ENCODE results near the gene CYSTM1.
"Not testable (repeated sequence)": the region's sequence is repeated elsewhere in the genome, so short reads cannot be mapped to it uniquely, and the experiment has no call there.

Gene CYSTM1

DNA sequence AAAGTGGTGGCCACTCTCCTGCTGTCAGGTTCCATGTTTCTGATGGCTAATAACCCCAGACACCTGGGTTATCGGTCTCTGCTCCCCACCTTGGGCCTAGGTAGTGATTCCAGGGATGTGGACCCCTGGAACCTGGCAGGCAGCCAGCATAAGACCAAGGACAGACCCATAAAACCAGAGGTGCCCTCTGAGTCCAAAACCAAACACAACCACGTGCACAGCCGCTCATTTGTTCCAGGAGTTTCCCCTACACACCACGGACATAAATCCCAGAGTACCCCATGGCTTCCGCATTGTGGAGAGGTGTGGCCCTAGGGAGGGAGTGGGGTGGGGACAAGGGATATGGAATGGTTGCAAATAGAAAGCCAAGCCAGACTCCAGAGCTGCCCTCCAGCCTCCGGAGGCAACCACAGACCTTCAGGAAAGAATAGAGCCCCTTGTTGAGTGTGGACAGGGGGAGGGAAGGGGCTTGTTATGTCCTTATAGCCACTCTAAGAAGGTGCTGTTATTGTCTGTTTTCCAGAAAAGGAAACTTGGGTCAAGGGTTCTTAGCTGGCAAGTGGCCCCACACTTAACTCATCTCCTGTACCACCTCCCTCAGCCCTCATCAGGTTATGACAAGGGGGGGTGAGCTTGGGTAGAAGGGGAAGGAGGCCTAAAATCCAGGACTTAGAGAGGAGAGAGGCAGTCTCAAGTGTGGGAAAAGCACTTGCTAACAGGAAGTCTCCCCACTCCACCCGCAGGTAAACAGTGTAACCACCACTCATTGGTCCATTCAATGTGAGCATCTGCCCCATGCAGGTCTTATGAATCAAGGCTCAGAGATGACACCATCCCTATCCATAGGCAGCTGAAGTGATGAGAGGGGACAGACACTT lies 23.6 kb upstream of the CYSTM1 start:
- DNase-seq, result no peak

DNA sequence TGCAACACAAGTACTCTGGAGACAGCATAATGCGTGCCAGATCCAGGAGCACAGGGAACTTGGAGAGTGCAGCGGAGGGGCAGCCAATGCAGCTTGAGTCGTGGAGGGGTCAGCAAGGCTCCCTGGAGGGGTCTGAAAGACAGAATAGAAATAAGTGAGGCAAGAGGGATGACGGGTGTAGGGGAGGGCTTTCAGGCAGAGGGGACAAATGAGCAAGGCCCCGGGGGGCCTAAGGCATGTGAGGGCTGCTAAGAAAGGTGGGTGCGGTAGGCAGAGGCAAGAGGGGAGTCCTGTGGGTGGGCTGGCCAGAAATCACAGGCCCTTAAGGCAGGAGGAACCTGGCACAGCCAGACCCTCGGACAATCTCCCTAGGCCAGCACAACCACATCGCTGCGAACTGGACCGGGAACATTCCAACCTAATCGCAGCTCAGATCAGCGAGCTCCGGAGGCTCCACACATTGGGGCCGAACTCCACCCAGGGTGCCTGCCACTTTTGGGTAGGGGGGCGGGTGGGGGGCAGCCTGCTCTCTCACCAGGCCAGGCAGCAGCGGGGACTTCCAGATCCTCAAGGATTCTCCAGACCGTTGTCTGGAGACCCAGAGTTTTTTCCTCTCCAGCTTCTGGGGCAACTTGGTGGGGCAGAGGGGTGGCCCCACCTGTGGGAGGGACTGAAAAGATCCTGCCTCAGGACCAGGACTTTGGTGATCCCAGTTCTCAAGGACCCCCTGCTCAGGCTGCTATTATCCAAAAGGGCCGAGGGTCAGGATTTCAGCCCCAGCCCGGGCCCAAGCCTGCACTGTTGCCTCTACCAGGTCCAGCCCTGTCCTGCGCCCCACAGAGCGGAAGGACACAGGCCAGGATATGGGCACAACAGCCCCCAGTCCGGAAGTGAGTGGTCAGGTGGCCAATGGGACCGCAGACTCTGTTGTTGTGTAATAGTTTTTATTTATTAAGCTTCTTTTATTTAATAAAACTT lies 22.7 kb upstream of the CYSTM1 start:
- DNase-seq, result no peak

DNA sequence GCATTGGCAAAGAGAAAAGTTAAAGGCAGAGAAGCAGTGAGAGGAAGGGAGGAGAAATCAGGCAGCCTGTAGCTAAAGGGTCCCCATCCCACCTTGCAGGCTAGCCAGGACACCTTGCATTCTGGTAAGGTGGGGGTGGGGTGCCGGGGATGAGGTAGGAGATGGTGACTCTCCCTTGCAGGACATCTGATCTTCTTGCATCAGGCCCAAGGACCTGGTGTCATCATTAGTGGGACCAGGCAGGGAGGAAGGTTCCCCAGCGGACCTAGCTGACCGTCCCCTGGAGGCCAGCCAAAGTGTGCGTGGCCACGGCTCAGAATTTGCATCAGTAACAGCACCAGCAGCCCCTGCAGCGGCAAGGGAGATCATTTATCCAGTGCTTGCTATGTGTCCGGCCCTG lies 21.7 kb upstream of the CYSTM1 start:
- no peak for DNase-seq

DNA sequence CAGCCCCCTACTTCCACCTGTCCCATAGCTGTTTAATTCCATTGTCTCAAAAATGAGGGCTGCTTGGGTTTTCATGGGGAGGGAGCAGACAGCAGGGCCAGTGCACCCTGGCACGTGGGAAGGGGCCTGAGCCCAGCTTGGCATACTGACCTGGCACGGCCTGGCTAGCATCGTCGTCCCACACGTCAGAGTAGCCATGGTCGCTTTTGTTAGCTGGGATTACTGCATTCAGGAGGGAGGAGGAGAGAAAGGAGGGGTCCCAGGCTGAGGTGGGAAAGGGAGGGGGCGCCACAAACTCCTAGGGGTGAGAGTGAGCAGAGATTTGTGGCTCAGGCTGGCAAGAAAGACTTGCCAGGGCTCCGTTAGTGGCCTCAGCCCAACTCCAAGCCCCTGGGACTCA lies 21.1 kb upstream of the CYSTM1 start:
- DNase-seq, result no peak

DNA sequence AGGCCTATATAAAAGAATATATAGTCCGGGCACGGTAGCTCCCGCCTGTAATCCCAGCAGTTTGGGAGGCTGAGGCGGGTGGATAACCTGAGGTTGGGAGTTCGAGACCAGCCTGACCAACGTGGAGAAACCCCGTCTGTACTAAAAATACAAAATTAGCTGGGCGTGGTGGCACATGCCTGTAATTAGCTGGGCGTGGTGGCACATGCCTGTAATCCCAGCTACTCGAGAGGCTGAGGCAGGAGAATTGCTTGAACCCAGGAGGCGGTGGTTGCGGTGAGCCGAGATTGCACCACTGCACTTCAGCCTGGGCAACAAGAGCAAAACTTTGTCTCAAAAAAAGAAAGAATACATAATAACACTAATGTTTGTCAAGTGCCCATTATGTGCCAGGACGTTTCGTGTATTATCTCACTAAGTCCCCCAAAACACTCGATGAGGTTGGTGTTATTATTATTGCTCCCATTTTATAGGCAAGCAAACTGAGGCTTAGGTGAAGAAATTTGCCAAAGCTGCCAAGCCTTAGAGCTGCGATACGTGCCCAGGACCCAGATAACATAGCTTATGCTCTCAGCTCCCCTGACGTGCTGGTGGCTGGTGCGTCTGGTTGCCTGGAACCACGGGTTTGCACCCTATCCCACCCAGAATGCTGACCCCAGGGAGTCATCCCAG lies 20.1 kb upstream of the CYSTM1 start:
- DNase-seq, result not testable (repeated sequence)

DNA sequence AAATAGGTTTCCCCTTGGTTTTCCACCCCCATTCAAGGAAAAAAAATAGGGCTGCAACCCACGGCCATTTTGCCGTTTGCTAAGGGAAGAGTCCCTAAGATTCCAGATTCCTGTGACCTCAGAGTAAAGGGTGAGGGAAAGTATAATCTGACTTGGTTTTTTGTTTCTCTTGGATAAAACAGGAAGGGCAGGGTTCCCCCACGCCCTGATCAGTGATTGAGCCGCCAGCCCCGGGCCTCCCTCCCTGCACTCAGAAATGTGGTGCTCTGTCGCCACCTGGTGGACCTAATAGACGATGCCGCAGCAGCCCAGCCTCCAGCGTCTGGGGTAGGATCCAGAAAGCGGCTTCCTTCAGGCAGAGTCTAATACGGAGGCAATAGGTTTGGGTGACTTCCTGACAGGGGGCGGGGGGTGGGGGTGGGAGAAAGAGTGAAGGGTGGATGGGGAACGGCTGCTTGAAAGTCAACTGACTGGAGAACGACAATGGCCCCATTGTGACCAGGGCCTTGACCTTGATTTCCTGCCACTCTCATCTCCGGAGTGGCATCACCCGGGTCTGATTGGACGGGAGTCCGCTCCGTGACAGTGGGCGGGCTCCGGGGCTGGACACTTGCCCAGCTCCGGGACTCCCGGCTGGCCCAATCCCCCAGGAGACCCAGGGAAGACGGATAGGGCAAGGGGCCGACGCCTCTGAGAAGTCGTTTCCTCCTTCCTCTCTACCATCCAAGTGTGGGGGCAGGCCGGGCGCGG lies 17.8 kb upstream of the CYSTM1 start:
- DNase-seq, result peak; percentile 86

DNA sequence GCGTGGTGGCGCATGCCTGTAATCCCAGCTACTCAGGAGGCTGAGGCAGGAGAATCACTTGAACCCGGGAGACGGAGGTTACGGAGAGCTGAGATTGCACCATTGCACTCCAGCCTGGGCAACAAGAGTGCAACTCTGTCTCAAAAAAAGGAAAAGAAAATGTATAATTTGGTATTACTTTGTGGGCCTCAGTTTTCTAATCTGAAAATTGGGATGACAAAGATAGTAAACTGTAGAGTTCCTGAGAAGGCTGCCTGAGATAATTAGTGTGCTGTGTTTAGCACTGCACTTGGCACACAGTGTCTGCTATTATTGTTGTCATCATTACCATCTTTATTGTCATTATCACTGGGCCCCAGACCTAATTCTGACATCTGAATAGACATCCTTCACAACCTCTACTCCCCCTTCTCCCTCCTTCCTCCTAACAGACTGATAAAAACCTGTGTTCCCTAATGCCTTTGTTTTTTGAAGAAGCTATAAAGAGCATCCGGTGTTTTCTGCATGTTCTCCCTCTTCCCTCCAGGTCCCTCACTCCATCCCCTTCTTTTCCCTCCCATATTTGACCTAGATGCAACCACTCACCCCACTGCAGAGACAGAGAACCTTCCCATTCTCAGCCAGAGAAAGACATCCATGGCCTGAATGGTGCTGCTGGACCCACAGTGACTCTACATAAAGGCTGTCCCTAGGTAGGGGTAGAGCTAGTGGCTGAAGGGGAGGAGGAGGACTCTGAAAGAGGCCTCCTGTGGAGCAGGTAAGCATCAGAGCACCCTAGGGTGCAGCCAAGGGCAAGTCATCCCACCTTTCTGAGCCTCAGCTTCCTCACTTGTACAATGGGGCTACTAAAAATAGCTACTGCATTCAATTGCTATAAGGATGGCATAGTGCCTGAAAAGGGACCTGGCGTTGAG lies 15.7 kb upstream of the CYSTM1 start:
- no peak for DNase-seq

DNA sequence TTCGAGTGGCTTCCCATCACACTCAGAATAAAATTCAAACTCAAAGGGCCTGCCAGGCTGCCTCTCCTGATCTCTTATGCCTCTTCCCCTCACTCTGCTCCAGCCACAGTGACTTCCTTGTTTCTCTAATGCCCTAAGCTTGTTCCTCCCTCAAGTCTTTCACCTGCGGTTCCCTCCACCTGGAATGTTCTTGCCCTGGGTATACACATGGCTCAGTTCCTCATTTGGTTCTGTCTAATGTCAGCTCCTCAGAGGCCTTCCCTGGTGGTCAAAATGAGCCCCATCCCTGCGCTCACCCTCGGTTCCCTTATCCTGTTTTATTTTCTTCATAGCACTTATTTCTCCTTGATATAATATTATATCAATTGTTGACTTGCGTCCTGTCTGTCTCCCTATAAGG lies 12.7 kb upstream of the CYSTM1 start:
- no peak for DNase-seq

DNA sequence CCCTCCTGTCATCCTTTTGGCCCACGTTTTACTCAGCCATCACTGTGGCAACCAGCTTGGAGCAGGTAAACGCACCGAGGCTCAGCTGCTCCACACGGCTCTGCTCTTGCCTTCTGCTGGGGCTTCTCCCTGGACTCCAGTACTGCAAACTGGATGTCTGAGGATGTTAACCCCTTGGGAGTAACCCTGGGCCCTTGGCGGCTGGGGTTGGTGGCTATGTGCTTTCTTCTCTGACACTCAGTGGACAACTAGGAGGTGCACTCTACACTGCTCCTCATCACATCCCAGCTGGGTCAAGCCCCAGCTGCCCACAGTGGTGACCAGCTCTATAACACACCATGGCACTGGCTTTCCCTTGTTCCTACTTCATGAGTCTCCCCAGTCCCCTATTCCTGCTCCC lies 12.2 kb upstream of the CYSTM1 start:
- no peak for DNase-seq

DNA sequence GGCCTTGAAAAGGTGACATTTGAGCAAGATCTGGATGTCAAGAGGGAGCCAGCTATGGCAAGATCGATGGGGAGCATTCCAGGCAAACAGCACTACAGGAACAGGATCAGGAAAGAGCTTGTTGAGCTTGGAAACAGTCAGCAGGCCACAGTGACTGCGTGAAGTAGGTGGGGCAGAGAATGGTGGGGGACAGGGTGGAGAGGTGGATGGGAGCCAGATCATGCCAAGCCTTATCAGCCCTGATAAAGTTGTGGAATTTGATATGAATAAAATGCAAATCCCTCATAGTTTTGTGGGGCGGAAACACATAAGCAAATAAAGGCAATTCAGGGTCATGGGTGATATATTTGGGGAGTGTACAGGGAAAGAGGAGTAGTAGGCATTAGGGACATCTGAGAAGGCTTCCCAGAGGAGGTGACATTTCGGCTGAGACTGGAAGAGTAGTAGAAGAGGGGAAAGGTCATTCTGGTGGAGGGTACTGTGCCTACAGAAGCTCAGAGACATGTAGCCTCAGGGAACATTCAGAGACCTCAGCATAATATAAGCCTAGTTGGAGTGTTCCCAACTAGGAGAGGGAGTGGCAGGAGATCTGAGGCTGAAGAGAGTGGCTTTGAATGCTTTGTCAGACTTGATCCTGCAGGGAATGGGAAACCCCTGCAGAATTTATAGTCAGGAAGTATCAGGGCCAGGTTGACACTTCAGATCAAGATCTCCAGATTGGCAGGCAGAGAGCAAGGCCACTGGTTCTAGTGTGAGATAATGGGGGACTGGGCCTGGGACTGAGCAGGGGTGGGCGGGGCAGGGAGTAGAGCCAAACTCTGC lies 9.7 kb upstream of the CYSTM1 start:
- no peak for DNase-seq

DNA sequence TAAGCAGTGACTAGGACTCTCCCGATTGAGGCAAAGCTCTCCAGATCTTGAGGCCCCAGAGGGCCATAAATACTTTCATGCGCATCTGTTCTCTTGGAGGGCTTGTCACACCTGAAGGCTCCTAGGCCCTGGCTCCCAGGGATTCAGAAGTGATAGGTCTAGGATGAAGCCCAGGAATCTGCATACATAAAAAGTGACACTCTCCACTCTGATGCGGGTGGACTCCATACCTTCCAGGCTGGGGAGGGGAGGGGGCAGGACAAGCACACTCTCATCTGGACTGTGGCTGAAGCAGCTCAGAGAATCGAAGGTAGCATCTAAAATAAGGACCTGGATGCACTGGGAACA lies 9.1 kb upstream of the CYSTM1 start:
- no peak for DNase-seq

DNA sequence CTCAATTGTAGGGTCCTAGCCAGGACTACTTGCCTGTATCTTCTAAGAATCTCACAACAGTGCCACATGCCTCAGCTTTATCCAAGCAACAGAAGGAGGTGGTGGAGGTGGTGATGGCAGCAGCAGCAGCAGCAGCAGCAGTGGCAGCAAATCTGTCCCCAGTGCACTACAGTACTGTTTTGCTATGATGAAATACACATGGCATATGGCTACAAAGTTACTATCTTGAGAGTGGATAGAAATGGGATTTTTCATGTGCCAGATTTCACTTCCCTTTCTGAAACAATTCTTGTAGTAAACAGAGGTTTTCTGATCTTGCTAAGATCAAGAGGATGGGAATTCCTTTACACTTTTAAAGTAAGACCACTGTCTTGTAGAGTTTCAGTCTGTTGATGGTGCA lies 8.1 kb upstream of the CYSTM1 start:
- no peak for DNase-seq

DNA sequence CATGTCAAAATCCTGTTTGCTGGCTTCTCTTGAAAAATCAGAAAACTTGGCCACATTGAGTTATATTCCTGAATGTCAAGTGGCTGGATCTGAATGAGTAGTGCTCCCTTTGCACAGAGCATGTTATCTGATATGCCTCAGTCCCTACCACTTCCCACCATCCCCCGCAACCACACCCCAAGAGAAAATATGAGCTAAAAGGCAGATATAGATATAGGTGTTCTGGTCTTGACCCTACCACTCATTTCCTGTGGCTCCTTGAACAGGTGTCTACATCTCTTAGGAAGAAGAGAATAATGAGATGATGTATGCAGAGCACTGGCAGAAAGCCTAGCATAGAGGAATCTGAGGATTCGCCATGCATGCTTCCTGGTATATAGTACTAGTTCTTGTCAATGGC lies 6.6 kb upstream of the CYSTM1 start:
- DNase-seq, result no peak

DNA sequence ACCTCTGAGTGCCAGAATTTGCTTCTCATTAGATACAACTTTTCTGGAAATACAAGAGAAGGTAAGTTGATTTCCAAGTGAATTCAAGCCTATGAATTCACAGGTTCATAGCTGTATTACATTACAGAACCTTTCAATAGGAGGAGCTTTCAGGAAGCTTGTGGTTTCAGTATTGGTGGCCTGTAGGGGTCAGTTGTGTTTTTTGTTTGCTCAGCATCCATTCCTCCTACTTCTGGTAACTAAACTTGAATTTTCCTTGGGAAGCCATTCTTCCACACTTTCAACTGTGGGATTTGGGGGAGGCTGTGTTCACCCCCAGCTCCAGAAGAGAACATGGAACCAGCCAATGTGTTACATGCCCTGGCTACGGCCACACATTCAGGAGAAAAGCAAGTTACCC lies 5.6 kb upstream of the CYSTM1 start:
- DNase-seq, result no peak

DNA sequence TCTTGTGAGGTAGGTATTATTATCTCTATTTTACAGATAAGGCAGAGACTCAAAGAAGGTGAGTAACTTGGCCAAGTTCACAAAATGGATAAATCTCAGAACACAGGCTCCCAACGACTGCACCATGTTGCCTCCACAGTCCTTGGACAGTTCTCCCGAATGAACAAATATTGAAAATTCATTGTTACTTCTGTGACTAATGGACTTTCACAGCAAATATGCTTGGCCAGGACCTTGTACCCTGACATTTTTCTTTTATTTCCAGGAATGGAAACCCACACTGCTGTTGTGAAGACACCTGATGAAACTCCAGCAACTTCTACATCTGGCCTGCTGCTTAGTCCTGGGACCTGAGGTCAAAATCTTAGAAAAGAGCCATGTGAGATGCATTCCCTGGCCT lies 2.5 kb upstream of the CYSTM1 start:
- DNase-seq, result no peak

DNA sequence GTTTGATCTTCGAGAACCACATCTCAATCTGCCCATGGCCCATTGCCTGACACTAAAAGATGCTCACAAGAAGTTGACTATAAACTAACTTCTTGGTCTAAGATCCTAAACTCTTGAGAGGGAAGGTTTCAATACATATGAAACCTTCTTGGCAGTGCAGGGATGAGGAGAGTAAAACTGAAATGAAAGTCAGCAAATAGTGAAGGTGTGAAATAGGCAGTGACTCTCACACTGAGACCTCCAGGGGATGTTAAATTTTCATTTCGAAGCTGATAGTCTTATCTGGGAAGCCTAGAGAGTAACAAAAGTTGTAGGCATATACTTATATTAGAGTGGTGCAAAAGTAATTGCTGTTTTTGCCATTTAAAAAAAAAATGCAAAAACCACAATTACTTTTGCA lies 974 bp upstream of the CYSTM1 start:
- no peak for DNase-seq

DNA sequence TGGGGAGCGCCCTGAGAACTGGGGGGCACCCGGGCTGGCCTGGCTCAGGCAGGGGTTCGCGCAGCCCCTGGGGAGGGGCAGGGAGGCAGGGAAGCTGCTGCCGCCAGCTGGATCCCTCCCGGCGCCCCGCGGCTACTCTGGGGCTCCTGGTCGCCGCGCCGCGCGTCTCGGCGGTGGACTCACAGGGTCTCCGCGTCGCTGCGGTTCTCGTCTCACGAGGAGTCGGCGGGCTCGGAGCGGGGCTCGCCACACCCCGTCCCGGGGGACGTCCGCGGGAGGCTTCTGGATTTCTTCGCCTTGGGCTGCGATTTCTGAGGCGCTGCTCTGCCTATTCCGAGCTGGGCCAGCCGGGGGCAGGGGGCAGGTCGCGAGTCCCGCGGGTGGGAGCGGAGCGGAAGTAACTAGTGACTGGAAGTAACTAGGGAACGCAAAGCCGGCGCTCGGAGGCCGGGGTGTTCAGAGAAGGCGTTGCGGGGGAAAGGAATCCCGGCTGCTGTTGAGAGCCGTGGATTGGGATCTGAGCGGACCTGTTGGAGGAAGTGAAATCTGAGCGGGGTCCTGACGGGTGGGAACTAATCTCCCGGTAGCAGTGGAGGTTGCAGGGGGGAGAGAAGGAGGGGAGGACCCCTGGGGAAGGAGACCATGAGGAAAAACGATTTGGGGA lies 511 bp downstream of the CYSTM1 start:
- DNase-seq, result peak; percentile 57

DNA sequence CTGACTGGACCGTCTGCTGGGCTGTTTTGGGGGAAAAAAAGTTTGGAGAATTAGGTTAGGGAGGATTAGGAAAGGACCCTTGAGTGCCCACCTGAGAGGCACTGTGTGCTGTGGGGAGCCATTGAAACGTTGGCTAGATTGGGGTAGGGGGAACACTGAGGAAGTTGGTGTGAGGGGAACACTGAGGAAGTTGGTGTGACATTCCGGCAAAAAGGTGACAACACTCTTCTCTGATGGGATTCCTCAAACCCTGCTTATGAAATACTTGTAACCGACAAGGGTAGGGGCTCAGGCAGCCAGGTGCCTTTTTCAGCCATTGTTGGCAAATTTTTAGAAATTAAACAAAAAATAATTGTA lies 1.0 kb downstream of the CYSTM1 start:
- no peak for DNase-seq

DNA sequence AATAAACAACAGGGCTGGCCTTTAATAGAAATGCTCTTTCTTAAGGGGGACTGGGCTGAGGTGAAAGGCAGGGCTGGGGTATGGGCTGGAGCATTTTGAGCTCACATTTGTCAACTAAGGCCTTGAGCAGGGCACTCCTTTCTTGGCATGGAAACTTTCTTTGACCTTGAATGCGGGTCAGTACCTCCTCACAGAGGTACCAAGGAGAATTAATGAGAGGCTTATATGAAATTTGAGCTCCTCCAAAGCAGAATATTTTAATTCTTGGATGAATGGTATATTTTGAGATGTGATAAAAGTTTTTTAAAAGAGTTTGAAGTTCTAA lies 3.1 kb downstream of the CYSTM1 start:
- DNase-seq, result no peak

DNA sequence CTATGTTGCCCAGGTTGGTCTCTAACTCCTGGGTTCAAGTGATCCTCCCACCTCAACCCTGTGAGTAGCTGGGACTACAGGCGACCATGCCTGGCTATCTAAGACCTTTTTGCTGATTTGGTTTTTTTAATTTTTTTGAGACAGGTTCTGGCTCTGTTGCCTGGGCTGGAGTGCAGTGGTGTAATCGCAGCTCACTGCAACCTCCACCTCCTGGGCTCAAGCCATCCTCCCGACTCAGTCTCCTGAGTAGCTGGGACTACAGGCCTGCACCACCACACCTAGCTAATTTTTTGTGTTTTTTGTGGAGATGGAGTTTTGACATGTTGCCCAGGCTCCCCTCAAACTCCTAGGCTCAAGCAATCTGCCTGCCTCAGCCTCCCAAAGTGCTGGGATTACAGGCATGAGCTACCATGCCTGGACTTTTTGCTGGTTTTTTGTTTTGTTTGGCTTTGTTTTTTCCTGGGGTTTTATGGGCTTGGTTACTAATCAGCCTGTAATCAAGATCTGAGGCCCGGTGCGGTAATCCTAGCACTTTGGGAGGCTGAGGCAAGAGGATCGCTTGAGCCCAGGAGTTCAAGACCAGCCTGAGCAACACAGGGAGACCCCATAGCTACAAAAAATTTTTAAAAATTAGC lies 3.6 kb downstream of the CYSTM1 start:
- DNase-seq, result no peak
